ENCODE results near the gene SPPL3. TPM values are rescaled to one million over a fixed set of nuclear protein-coding genes. Genes with fewer than 3 reads are reported as not detected.

The SPPL3 gene
- total and polyA plus RNA-seq, 4 donors, result 7.4 to 12.6 (median 8.7) TPM

DNA sequence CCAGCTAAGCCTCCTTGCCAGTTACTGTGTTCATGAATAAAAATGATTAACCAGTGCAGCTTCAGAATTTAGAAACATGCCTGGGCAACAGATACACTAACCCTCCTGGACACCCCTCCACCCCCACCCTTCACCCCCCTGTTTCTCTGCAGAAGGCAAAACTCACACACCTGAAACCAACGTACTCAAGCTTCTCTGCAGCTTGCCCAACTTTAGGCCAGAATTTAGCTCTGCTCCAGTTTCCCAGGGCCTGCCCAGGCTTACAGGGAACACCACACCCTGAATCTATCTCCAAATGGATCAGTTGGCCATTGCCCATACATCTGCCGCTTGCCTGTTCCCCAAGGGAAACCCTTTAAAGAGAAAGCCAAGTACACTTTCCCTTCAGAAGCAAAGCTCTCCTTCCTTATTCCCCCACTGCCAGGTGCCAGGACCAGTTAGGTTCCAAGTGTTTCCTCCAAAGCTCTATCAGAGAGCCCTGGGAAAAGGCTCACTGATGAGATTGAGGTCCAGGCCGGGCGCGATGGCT lies 1.8 kb upstream of the SPPL3 start:
- Histone ChIP-seq H3K4me1 (ENCODE audit: control insufficient read depth in 4 of 4, insufficient read depth in 4 of 4, low read length in 3 of 4) (peaks cover 0 to 21% (median 9%) of the 10 kb centered on the region in 4 donors), H3K9me3 (ENCODE audit: control insufficient read depth in 4 of 4, low read length in 3 of 4) (no peaks in the 10 kb centered on the region), H3K36me3 (ENCODE audit: control insufficient read depth in 4 of 4, insufficient read depth in 3 of 4, low read depth in 1 of 4, low read length in 3 of 4) (no peaks in the 10 kb centered on the region), H3K27ac (ENCODE audit: low read depth in 1 of 2, low read length in 2 of 2) (no peak overlapping the region), H3K27me3 (ENCODE audit: control insufficient read depth in 4 of 4, insufficient read depth in 4 of 4, low read length in 3 of 4) (no peaks in the 10 kb centered on the region), H3K9ac (ENCODE audit: low read depth in 1 of 2, low read length in 2 of 2) (no peak overlapping the region), H3K4me3 (ENCODE audit: low read depth in 1 of 3, low read length in 3 of 3) (no peak overlapping the region)
- TF ChIP-seq RAD21 (IDR thresholded peaks at IDR 0.05), result no peak
- TF ChIP-seq, protein P1, sequence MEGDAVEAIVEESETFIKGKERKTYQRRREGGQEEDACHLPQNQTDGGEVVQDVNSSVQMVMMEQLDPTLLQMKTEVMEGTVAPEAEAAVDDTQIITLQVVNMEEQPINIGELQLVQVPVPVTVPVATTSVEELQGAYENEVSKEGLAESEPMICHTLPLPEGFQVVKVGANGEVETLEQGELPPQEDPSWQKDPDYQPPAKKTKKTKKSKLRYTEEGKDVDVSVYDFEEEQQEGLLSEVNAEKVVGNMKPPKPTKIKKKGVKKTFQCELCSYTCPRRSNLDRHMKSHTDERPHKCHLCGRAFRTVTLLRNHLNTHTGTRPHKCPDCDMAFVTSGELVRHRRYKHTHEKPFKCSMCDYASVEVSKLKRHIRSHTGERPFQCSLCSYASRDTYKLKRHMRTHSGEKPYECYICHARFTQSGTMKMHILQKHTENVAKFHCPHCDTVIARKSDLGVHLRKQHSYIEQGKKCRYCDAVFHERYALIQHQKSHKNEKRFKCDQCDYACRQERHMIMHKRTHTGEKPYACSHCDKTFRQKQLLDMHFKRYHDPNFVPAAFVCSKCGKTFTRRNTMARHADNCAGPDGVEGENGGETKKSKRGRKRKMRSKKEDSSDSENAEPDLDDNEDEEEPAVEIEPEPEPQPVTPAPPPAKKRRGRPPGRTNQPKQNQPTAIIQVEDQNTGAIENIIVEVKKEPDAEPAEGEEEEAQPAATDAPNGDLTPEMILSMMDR (IDR thresholded peaks at IDR 0.05; ENCODE audit: low read depth, low read length, missing input control), result no peak
- TF ChIP-seq NR2F2 (IDR thresholded peaks at IDR 0.05), result no peak
- TF ChIP-seq FOXA2 (IDR thresholded peaks at IDR 0.05), result no peak
- no peak for TF ChIP-seq TAF1 (conservative IDR thresholded peaks at IDR 0.05)
- no peak for TF ChIP-seq JUND (IDR thresholded peaks at IDR 0.05)
- no peak for TF ChIP-seq RXRA (IDR thresholded peaks at IDR 0.05)
- no peak for TF ChIP-seq FOXA1 (IDR thresholded peaks at IDR 0.05)
- no peak for TF ChIP-seq GABPA (IDR thresholded peaks at IDR 0.05 in 1 of 2, conservative IDR thresholded peaks at IDR 0.05 in 1 of 2)
- TF ChIP-seq SP1 (IDR thresholded peaks at IDR 0.05), result no peak
- TF ChIP-seq, protein P2, sequence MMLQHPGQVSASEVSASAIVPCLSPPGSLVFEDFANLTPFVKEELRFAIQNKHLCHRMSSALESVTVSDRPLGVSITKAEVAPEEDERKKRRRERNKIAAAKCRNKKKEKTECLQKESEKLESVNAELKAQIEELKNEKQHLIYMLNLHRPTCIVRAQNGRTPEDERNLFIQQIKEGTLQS (IDR thresholded peaks at IDR 0.05), result no peak
- TF ChIP-seq YY1 (IDR thresholded peaks at IDR 0.05), result no peak
- TF ChIP-seq HNF4G (IDR thresholded peaks at IDR 0.05), result no peak
- TF ChIP-seq EGR1 (IDR thresholded peaks at IDR 0.05; ENCODE audit: low read depth in 2 of 2), result no peak
- 96% methylated on average over 5 of the region's 5 CpGs for WGBS
- no peak for DNase-seq (ENCODE audit: low spot score)

DNA sequence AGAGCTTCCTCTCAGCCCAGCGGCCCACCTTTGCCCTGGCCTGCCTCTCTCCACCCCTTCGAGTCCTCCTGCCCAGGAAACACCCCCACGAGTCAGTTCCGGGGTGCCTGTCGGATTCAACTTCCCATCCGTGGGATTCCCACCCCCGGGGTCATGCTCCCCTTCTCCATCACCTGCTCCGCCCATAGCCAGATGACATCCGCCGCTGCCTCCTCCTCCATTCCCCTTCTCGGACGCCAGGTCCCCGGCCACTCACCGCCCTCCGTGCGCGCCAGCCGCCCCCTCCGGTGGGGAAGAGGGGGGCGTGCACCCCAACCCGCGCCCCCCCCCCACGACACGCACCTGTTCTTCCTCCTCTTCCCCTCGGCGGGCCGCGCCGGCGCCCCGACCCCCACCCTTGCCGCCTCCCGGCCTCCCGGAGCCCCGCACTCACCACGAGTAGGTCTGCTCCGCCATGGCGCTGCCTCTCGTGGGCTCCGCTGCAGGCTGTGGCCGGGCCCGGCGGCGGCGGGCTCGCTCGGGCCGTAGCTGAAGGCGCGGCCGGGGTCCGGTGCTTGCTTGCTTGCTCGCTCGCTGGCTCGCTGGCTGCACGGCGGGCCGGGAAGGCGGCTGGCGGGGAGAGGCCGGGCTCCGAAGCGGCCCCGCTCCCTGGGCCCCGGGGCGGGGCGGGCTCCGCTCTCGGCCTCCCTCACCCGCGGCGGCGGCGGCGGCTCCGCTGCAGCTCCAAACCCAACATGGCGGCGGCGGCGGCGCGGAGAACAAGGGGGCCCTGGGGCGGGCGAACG lies 554 bp downstream of the SPPL3 start:
- Histone ChIP-seq H3K9me3 (ENCODE audit: control insufficient read depth in 4 of 4, low read length in 3 of 4) (no peaks in the 10 kb centered on the region), H3K27me3 (ENCODE audit: control insufficient read depth in 4 of 4, insufficient read depth in 4 of 4, low read length in 3 of 4) (no peaks in the 10 kb centered on the region), H3K4me1 (ENCODE audit: control insufficient read depth in 4 of 4, insufficient read depth in 4 of 4, low read length in 3 of 4) (peaks cover 0 to 21% (median 9%) of the 10 kb centered on the region in 4 donors), H3K9ac (ENCODE audit: low read depth in 1 of 2, low read length in 2 of 2) (peak overlapping the region; percentile 5 to 81), H3K4me3 (ENCODE audit: low read depth in 1 of 3, low read length in 3 of 3) (peak overlapping the region; percentile 80 to 99 (median 86)), H3K36me3 (ENCODE audit: control insufficient read depth in 4 of 4, insufficient read depth in 3 of 4, low read depth in 1 of 4, low read length in 3 of 4) (no peaks in the 10 kb centered on the region), H3K27ac (ENCODE audit: low read depth in 1 of 2, low read length in 2 of 2) (peak overlapping the region; percentile 83 to 87)
- peak; percentile 68 for DNase-seq (ENCODE audit: low spot score)
- WGBS, result under 1% methylated on average over 84 of the region's 85 CpGs
- TF ChIP-seq RAD21 (IDR thresholded peaks at IDR 0.05), result peak; percentile 17 to 23
- TF ChIP-seq GABPA (IDR thresholded peaks at IDR 0.05 in 1 of 2, conservative IDR thresholded peaks at IDR 0.05 in 1 of 2), result peak in 1 of 2 donors; percentile 80
- peak in 1 of 2 donors; percentile 48 for TF ChIP-seq EGR1 (IDR thresholded peaks at IDR 0.05; ENCODE audit: low read depth in 2 of 2)
- peak; percentile 54 to 56 for TF ChIP-seq HNF4A (conservative IDR thresholded peaks at IDR 0.05)
- TF ChIP-seq, protein P3, sequence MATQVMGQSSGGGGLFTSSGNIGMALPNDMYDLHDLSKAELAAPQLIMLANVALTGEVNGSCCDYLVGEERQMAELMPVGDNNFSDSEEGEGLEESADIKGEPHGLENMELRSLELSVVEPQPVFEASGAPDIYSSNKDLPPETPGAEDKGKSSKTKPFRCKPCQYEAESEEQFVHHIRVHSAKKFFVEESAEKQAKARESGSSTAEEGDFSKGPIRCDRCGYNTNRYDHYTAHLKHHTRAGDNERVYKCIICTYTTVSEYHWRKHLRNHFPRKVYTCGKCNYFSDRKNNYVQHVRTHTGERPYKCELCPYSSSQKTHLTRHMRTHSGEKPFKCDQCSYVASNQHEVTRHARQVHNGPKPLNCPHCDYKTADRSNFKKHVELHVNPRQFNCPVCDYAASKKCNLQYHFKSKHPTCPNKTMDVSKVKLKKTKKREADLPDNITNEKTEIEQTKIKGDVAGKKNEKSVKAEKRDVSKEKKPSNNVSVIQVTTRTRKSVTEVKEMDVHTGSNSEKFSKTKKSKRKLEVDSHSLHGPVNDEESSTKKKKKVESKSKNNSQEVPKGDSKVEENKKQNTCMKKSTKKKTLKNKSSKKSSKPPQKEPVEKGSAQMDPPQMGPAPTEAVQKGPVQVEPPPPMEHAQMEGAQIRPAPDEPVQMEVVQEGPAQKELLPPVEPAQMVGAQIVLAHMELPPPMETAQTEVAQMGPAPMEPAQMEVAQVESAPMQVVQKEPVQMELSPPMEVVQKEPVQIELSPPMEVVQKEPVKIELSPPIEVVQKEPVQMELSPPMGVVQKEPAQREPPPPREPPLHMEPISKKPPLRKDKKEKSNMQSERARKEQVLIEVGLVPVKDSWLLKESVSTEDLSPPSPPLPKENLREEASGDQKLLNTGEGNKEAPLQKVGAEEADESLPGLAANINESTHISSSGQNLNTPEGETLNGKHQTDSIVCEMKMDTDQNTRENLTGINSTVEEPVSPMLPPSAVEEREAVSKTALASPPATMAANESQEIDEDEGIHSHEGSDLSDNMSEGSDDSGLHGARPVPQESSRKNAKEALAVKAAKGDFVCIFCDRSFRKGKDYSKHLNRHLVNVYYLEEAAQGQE (IDR thresholded peaks at IDR 0.05), result no peak
- no peak for TF ChIP-seq JUND (IDR thresholded peaks at IDR 0.05)
- TF ChIP-seq RXRA (IDR thresholded peaks at IDR 0.05), result peak; percentile 61 to 67
- peak; percentile 14 for TF ChIP-seq HNF4G (IDR thresholded peaks at IDR 0.05)
- peak; percentile 26 for TF ChIP-seq SP1 (IDR thresholded peaks at IDR 0.05)
- no peak for TF ChIP-seq TAF1 (conservative IDR thresholded peaks at IDR 0.05)
- TF ChIP-seq, protein P2 (IDR thresholded peaks at IDR 0.05), result no peak
- TF ChIP-seq YY1 (IDR thresholded peaks at IDR 0.05), result peak; percentile 23
- TF ChIP-seq NR2F2 (IDR thresholded peaks at IDR 0.05), result peak; percentile 22

Measured in liver (tissue), 9 donors.